ENCODE results near the gene TIAM2.

TIAM2 gene

GRCh38 chr6:155290491-155290890, 295.4 kb downstream of the TIAM2 start:
- no peak overlapping the region for H3K4me3 ChIP-seq (ENCODE audit: low read depth, low read length)
- in situ Hi-C loops (cut with HindIII; ENCODE audit: low sequenced_read_pairs) = no loop called here
- no peak for TF ChIP-seq CTCF (IDR thresholded peaks at IDR 0.05; ENCODE audit: low read depth, low read length)
- no peak for DNase-seq (ENCODE audit: low read depth, low spot score)

- H3K4me3 ChIP-seq (ENCODE audit: low read depth, low read length) = no peak overlapping the region
- peak; percentile 27 for DNase-seq (ENCODE audit: low read depth, low spot score)
- in situ Hi-C loops (cut with HindIII; ENCODE audit: low sequenced_read_pairs) = no loop called here
- TF ChIP-seq CTCF (IDR thresholded peaks at IDR 0.05; ENCODE audit: low read depth, low read length) = no peak
Observed at GRCh38 chr6:155291291-155291690, 296.2 kb downstream of the TIAM2 start.

- in situ Hi-C loops (cut with HindIII; ENCODE audit: low sequenced_read_pairs) = no loop called here
- DNase-seq (ENCODE audit: low read depth, low spot score) = no peak
- no peak overlapping the region for H3K4me3 ChIP-seq (ENCODE audit: low read depth, low read length)
- TF ChIP-seq CTCF (IDR thresholded peaks at IDR 0.05; ENCODE audit: low read depth, low read length) = no peak
Observed at GRCh38 chr6:155292711-155293110, 297.6 kb downstream of the TIAM2 start.

GRCh38 chr6:155297669-155298068, 302.6 kb downstream of the TIAM2 start:
- H3K4me3 ChIP-seq (ENCODE audit: low read depth, low read length) = no peak overlapping the region
- TF ChIP-seq CTCF (IDR thresholded peaks at IDR 0.05; ENCODE audit: low read depth, low read length) = no peak
- no peak for DNase-seq (ENCODE audit: low read depth, low spot score)
- in situ Hi-C loops (cut with HindIII; ENCODE audit: low sequenced_read_pairs) = no loop called here

GRCh38 chr6:155301867-155302266, 306.8 kb downstream of the TIAM2 start:
- in situ Hi-C loops (cut with HindIII; ENCODE audit: low sequenced_read_pairs) = no loop called here
- no peak overlapping the region for H3K4me3 ChIP-seq (ENCODE audit: low read depth, low read length)
- TF ChIP-seq CTCF (IDR thresholded peaks at IDR 0.05; ENCODE audit: low read depth, low read length) = no peak
- peak; percentile 83 for DNase-seq (ENCODE audit: low read depth, low spot score)

- no peak for DNase-seq (ENCODE audit: low read depth, low spot score)
- no peak overlapping the region for H3K4me3 ChIP-seq (ENCODE audit: low read depth, low read length)
- in situ Hi-C loops (cut with HindIII; ENCODE audit: low sequenced_read_pairs) = no loop called here
- no peak for TF ChIP-seq CTCF (IDR thresholded peaks at IDR 0.05; ENCODE audit: low read depth, low read length)
Observed at GRCh38 chr6:155303361-155303870, 308.3 kb downstream of the TIAM2 start.

- in situ Hi-C loops (cut with HindIII; ENCODE audit: low sequenced_read_pairs) = no loop called here
Observed at GRCh38 chr6:155306958-155307357, 311.8 kb downstream of the TIAM2 start.

More at GRCh38 chr6:155306958-155307357, 311.8 kb downstream of the TIAM2 start:
- TF ChIP-seq CTCF (IDR thresholded peaks at IDR 0.05; ENCODE audit: low read depth, low read length) = no peak
- no peak for DNase-seq (ENCODE audit: low read depth, low spot score)
- no peak overlapping the region for H3K4me3 ChIP-seq (ENCODE audit: low read depth, low read length)
